Right atrium auricular region (tissue), 2 donors: ENCODE data around the gene DENND1B. TPM values are rescaled to one million over a fixed set of nuclear protein-coding genes. Genes with fewer than 3 reads are reported as not detected.

ENCODE experiments used
- DNase-seq: peaks from one replicate; pipeline ENCODE4 v3.0.0-alpha.2; 2019; ENCODE audit warnings: low spot score
- H3K27ac ChIP-seq, 2 donors: fragments of 200-600 bp; sonication (generic); 1 replicate in 1 of 2; 2 replicates in 1 of 2; pipeline ENCODE4 v1.5.1; 2016 to 2019
- H3K27me3 ChIP-seq, 2 donors: fragments of 200-600 bp; sonication (generic); one replicate each; pipeline versions ENCODE4 v1.5.1 to v1.6.0; 2017 to 2019
- H3K36me3 ChIP-seq: fragments of 200-600 bp; sonication (generic); one replicate; pipeline ENCODE4 v1.5.1; 2016
- H3K4me1 ChIP-seq, 2 donors: fragments of 200-600 bp; sonication (generic); one replicate each; pipeline versions ENCODE4 v1.5.1 to v1.6.0; 2017 to 2019
- H3K4me3 ChIP-seq, 2 donors: fragments of 200-600 bp; sonication (generic); 1 replicate in 1 of 2; 2 replicates in 1 of 2; pipeline ENCODE4 v1.5.1; 2017 to 2019; ENCODE audit warnings: mild to moderate bottlenecking in 1 of 2, moderate library complexity in 1 of 2
- H3K9me3 ChIP-seq, 2 donors: fragments of 200-600 bp; sonication (generic); one replicate each; pipeline ENCODE4 v1.5.1; 2019
- total RNA-seq, 2 donors: library from RNA; depleted of rRNA; stranded (reverse); fragments of >200 nt; gene quantifications; one replicate each; pipeline ENCODE4 v1.1.0, GENCODE V29; 2016
- TF ChIP-seq, protein P1 (sequence below), 2 donors: fragments of 200-600 bp; sonication (generic); IDR thresholded peaks; one replicate each; pipeline ENCODE4 v1.5.1; 2019; ENCODE audit warnings: antibody characterized with exemption in 2 of 2

Gene DENND1B
- total RNA-seq, 2 donors from 2014 or later = 11.8 to 16.0 TPM

DNA sequence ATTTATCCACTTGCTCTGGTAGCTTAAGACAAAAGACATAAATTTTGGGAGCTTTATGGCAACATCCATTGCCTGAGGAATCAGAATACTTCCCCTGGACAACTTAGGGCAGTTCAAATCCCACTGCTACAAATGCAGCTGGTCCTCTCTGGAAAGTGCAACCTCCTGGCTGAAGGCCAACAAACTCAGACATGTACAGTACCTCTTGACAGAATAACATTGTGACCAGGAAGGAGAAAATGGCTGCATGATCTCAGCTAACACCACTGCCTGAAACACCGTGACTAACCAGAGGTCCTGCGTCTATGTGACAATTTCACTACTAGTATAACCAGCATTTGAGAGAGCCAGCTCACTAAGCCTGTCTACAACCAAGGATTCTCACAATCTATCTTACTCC lies 288.3 kb downstream of the DENND1B start:
- H3K4me1 ChIP-seq = no peaks in the 10 kb centered on the region
- no peak overlapping the region for H3K4me3 ChIP-seq
- no peaks in the 10 kb centered on the region for H3K9me3 ChIP-seq
- no peaks in the 10 kb centered on the region for H3K36me3 ChIP-seq
- no peak for DNase-seq
- H3K27me3 ChIP-seq = no peaks in the 10 kb centered on the region
- TF ChIP-seq, protein P1, sequence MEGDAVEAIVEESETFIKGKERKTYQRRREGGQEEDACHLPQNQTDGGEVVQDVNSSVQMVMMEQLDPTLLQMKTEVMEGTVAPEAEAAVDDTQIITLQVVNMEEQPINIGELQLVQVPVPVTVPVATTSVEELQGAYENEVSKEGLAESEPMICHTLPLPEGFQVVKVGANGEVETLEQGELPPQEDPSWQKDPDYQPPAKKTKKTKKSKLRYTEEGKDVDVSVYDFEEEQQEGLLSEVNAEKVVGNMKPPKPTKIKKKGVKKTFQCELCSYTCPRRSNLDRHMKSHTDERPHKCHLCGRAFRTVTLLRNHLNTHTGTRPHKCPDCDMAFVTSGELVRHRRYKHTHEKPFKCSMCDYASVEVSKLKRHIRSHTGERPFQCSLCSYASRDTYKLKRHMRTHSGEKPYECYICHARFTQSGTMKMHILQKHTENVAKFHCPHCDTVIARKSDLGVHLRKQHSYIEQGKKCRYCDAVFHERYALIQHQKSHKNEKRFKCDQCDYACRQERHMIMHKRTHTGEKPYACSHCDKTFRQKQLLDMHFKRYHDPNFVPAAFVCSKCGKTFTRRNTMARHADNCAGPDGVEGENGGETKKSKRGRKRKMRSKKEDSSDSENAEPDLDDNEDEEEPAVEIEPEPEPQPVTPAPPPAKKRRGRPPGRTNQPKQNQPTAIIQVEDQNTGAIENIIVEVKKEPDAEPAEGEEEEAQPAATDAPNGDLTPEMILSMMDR (IDR thresholded peaks at IDR 0.05) = no peak
- H3K27ac ChIP-seq = no peak overlapping the region

DNA sequence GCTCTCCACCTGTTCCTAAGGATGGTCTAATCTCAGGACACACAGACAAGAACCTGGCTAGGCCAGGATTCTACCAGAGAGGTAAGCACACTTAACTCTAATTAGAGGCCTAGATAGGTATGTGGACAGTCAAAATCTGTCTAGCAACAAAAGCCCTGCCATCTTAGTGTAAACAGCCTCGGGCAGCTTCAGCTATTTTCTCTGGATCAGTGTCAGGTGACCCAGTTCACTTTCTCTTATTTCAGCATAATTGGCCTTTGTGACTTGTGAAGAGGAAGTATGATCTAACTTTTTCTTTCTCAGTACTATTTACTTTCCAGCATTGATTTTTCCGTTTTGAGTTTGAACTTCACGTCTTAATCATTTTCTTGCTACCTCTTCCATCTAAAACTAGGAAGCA lies 289.5 kb downstream of the DENND1B start:
- Histone ChIP-seq H3K9me3 (no peaks in the 10 kb centered on the region), H3K27me3 (no peaks in the 10 kb centered on the region), H3K4me3 (no peak overlapping the region), H3K27ac (no peak overlapping the region), H3K36me3 (no peaks in the 10 kb centered on the region), H3K4me1 (no peaks in the 10 kb centered on the region)
- TF ChIP-seq, protein P1 (IDR thresholded peaks at IDR 0.05) = no peak
- DNase-seq = no peak

DNA sequence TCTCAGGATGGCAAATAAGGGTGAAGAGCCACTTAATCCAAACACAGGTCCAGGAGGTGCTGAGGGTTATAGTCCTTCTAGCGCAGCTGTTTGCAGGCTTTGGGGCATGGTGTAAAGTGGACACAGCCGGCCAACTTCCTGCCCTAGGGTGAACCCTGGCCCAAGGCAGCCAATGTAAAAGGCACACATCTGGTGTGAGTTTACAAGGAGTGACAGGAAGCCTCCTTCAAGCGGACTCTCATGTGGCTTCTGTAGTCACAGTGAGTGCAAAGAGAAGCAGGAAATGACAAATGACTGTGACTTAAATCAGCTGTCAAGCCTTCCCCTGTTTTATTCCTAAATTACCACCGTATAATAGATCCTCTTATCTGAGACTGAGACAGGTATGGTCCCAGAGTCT lies 294.2 kb downstream of the DENND1B start:
- Histone ChIP-seq H3K4me1 (no peaks in the 10 kb centered on the region), H3K9me3 (no peaks in the 10 kb centered on the region), H3K36me3 (no peaks in the 10 kb centered on the region), H3K27ac (no peak overlapping the region), H3K4me3 (no peak overlapping the region), H3K27me3 (no peaks in the 10 kb centered on the region)
- no peak for DNase-seq
- TF ChIP-seq, protein P1 (IDR thresholded peaks at IDR 0.05) = no peak

DNA sequence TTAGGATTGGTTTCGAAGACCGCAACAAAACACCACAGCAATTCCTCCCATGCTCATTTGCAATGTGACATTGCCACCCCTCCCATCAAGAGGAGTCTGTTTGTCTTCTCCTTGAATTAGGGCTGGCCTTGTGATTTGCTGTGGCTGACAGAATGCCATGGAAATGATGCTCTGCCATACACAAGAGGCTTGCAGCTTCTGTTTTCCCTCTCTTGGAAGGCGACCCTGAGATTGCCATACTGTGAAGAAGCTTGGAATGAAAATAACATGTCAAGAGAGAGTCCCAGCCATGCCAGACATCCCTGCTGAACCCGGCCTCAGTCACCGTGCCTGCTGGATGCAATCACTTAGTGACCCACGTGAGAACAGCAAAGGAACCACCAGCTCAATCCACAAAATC lies 294.8 kb downstream of the DENND1B start:
- TF ChIP-seq, protein P1 (IDR thresholded peaks at IDR 0.05) = no peak
- H3K4me3 ChIP-seq = no peak overlapping the region
- H3K4me1 ChIP-seq = no peaks in the 10 kb centered on the region
- H3K36me3 ChIP-seq = no peaks in the 10 kb centered on the region
- H3K27ac ChIP-seq = no peak overlapping the region
- no peak for DNase-seq
- H3K27me3 ChIP-seq = no peaks in the 10 kb centered on the region
- no peaks in the 10 kb centered on the region for H3K9me3 ChIP-seq

DNA sequence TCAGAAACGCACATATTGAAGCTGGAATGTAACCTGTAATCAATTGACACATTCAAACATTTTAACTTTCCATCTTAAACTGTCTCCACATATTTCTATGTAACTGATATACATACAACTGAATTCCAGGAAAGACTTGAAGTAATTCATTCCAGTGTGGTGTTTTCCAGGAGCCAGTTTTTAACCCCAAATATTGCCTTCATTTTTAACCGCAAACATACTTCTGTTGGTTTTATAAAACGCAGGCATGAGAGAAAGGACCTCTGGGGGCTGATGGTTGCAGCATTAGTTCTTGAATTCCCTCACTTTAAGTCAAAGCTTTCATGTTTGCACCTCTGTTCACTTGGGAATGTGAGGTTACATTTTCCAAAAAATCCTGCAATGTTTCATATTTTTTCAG lies 303.1 kb downstream of the DENND1B start:
- no peak overlapping the region for H3K4me3 ChIP-seq
- H3K9me3 ChIP-seq = no peaks in the 10 kb centered on the region
- TF ChIP-seq, protein P1 (IDR thresholded peaks at IDR 0.05) = no peak
- no peak for DNase-seq
- no peaks in the 10 kb centered on the region for H3K4me1 ChIP-seq
- H3K27me3 ChIP-seq = no peaks in the 10 kb centered on the region
- H3K36me3 ChIP-seq = no peaks in the 10 kb centered on the region
- no peak overlapping the region for H3K27ac ChIP-seq

DNA sequence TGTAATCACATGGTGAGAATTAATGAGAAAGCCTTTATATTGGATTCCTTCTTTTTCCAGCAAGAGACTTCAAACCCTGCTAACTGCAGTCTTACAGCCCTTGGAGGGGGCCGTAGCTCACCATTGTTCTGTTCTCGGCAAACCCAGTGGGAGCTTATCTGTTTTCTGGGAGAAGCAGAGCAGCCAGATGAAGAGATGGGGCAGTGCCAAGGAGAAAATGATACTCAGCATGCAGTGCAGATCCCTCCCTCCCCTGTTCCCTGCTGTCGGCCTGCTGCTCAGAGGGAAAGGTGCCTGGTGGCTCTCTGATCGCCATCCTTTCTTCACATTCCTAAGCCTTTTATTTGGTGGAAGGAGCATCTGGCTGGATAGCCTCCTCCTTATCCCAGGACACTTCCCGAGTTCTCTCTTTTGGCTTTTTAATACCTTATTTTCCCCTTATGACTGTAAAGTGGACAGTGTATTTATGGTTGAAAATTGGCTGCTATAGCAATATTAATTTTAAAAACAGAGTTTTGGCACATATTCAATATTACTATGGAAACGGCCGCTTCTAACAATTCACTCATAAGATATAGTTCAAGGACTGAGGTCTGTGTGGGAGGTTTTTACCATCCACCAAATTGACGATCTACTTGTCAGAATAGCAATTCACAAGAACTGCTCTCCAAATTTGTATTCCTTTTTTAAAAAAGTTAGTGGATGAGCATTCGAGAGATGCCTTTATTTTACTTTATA lies 303.9 kb downstream of the DENND1B start:
- Histone ChIP-seq H3K4me1 (no peaks in the 10 kb centered on the region), H3K36me3 (no peaks in the 10 kb centered on the region), H3K27ac (no peak overlapping the region), H3K27me3 (no peaks in the 10 kb centered on the region), H3K4me3 (no peak overlapping the region), H3K9me3 (no peaks in the 10 kb centered on the region)
- no peak for DNase-seq
- TF ChIP-seq, protein P1 (IDR thresholded peaks at IDR 0.05) = no peak
